ENCODE data around the gene HIBCH. TPM values are rescaled to one million over a fixed set of nuclear protein-coding genes. Genes with fewer than 3 reads are reported as not detected.

Gene HIBCH
- total and polyA plus RNA-seq, 2 experiments from 2014 or later, result 10.4 to 29.0 TPM

DNA sequence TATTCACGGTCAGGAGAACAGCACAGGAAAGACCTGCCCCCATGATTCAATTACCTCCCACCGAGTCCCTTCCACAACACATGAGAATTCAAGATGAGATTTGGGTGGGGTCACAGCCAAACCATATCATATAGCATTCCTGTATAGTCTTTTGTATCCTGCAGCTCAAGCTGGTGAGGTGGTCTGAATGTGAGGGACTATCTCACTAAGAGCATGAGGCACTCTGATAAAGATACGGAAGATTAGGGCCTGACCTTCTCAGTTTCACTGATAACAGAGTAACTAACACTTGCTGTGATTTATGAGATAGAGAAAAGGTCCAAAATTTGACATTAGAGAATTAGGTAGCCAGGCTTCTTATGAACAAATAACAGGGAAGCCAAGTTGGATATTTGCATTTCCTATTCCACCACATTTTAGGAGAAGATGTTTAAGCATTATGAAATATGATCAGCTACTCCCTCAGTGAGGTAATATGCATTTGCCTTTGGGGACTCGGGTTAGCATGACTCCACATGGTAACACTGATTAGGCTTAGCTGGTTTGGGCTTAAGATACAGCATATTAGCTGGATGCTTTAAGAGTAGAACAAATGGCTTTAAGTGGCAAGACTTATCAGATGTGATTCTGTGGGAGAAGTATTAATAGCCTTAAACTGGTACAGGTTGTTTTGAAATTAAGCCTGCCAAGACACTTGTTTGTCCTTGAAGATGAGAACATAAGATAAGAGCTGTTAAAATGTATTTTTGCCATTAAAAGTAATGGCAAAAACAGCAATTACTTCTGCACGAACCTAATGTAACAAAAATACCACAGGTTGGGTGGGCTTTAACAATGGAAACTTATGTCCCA is 150.2 kb downstream of the HIBCH start:
- TF ChIP-seq EZH2 (IDR thresholded peaks at IDR 0.05; ENCODE audit: insufficient read depth, poor library complexity, severe bottlenecking) (no peak), EZH2phosphoT487 (IDR thresholded peaks at IDR 0.05; ENCODE audit: insufficient read depth, low read depth) (no peak)
- no peaks in the 10 kb centered on the region for H4K20me1 ChIP-seq (ENCODE audit: insufficient read depth)
- in situ Hi-C loops (cut with MboI), result no loop called here
- H3K4me3 ChIP-seq, result no peak overlapping the region
- 38 to 44% methylated on average over 5 of the region's 5 CpGs for WGBS, 2 experiments (ENCODE audit: low coverage in 1 of 2, low lambda C conversion rate in 2 of 2, missing lambda C conversion rate in 2 of 2)
- no peaks in the 10 kb centered on the region for H3K27me3 ChIP-seq (replicated peaks; ENCODE audit: insufficient read depth)
- no peak overlapping the region for H3K9ac ChIP-seq
- H3K9me3 ChIP-seq (ENCODE audit: low read depth), result no peaks in the 10 kb centered on the region
- H2AFZ ChIP-seq, result no peak overlapping the region
- H3F3A ChIP-seq (ENCODE audit: insufficient read depth), result no peaks in the 10 kb centered on the region
- no peaks in the 10 kb centered on the region for H3K4me1 ChIP-seq (ENCODE audit: insufficient read depth)
- H3K4me2 ChIP-seq (ENCODE audit: unreplicated experiment), result no peak overlapping the region
- H3K9me2 ChIP-seq (ENCODE audit: insufficient read depth), result no peaks in the 10 kb centered on the region
- H3K36me3 ChIP-seq (ENCODE audit: low read depth), result no peaks in the 10 kb centered on the region
- no peak overlapping the region for H3K27ac ChIP-seq
- no peak for DNase-seq
- no peaks in the 10 kb centered on the region for H3K79me2 ChIP-seq (ENCODE audit: insufficient read depth)

DNA sequence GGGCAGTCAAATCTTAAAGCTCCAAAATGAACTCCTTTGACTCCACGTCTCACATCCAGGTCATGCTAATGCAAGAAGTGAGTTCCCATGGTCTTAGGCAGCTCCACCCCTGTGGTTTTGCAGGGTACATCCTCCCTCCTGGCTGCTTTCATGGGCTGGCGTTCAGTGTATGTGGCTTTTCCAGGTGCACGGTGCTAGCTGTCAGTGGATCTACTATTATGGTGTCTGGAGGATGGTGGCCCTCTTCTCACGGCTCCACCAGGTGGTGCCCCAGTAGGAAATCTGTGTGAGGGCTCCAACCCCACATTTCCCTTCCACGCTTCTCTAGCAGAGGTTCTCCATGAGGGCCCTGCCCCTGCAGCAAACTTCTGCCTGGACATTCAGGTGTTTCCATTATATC is 151.9 kb downstream of the HIBCH start:
- H3K27me3 ChIP-seq (replicated peaks; ENCODE audit: insufficient read depth), result no peaks in the 10 kb centered on the region
- H3K9me2 ChIP-seq (ENCODE audit: insufficient read depth), result no peaks in the 10 kb centered on the region
- H3K79me2 ChIP-seq (ENCODE audit: insufficient read depth), result no peaks in the 10 kb centered on the region
- no peak for DNase-seq
- in situ Hi-C loops (cut with MboI), result no loop called here
- no peaks in the 10 kb centered on the region for H3K9me3 ChIP-seq (ENCODE audit: low read depth)
- no peaks in the 10 kb centered on the region for H3K36me3 ChIP-seq (ENCODE audit: low read depth)
- no peaks in the 10 kb centered on the region for H3F3A ChIP-seq (ENCODE audit: insufficient read depth)
- TF ChIP-seq EZH2phosphoT487 (IDR thresholded peaks at IDR 0.05; ENCODE audit: insufficient read depth, low read depth), result no peak
- no peak for TF ChIP-seq EZH2 (IDR thresholded peaks at IDR 0.05; ENCODE audit: insufficient read depth, poor library complexity, severe bottlenecking)
- no peak overlapping the region for H3K4me3 ChIP-seq
- H3K27ac ChIP-seq, result no peak overlapping the region
- no peak overlapping the region for H3K9ac ChIP-seq
- H3K4me1 ChIP-seq (ENCODE audit: insufficient read depth), result no peaks in the 10 kb centered on the region
- H2AFZ ChIP-seq, result no peak overlapping the region
- H3K4me2 ChIP-seq (ENCODE audit: unreplicated experiment), result no peak overlapping the region
- H4K20me1 ChIP-seq (ENCODE audit: insufficient read depth), result no peaks in the 10 kb centered on the region
- 84 to 88% methylated on average over 5 of the region's 5 CpGs for WGBS, 2 experiments (ENCODE audit: low coverage in 1 of 2, low lambda C conversion rate in 2 of 2, missing lambda C conversion rate in 2 of 2)

DNA sequence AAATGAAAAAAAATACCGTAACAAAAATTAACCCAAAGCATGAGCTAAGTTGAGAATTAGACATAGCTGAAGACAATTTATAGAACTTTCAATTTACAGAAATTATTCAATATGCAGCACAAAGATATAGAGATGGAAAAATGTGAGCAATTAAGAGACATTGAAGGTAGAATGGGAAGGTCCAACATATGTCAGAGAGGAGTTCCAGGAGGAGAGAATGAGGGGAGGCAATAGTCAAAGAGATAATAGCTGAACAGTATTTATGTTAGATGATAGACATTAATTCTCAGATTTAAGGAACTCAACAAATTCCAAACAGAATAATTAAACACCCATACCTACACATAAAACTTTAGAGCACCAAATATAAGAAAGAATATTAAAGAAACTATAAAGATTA is 154.1 kb downstream of the HIBCH start:
- Histone ChIP-seq H3F3A (ENCODE audit: insufficient read depth) (no peaks in the 10 kb centered on the region), H3K9me3 (ENCODE audit: low read depth) (no peaks in the 10 kb centered on the region), H3K4me1 (ENCODE audit: insufficient read depth) (peaks cover 15% of the 10 kb centered on the region), H4K20me1 (ENCODE audit: insufficient read depth) (no peaks in the 10 kb centered on the region), H3K4me2 (ENCODE audit: unreplicated experiment) (no peak overlapping the region), H3K36me3 (ENCODE audit: low read depth) (no peaks in the 10 kb centered on the region), H3K9ac (no peak overlapping the region), H3K9me2 (ENCODE audit: insufficient read depth) (no peaks in the 10 kb centered on the region), H3K4me3 (no peak overlapping the region), H3K79me2 (ENCODE audit: insufficient read depth) (no peaks in the 10 kb centered on the region), H3K27me3 (replicated peaks; ENCODE audit: insufficient read depth) (no peaks in the 10 kb centered on the region), H2AFZ (no peak overlapping the region), H3K27ac (no peak overlapping the region)
- no peak for TF ChIP-seq EZH2phosphoT487 (IDR thresholded peaks at IDR 0.05; ENCODE audit: insufficient read depth, low read depth)
- no peak for TF ChIP-seq EZH2 (IDR thresholded peaks at IDR 0.05; ENCODE audit: insufficient read depth, poor library complexity, severe bottlenecking)
- in situ Hi-C loops (cut with MboI), result no loop called here
- 75 to 89% methylated on average over 1 of the region's 1 CpG for WGBS, 2 experiments (ENCODE audit: low coverage in 1 of 2, low lambda C conversion rate in 2 of 2, missing lambda C conversion rate in 2 of 2)
- DNase-seq, result no peak

DNA sequence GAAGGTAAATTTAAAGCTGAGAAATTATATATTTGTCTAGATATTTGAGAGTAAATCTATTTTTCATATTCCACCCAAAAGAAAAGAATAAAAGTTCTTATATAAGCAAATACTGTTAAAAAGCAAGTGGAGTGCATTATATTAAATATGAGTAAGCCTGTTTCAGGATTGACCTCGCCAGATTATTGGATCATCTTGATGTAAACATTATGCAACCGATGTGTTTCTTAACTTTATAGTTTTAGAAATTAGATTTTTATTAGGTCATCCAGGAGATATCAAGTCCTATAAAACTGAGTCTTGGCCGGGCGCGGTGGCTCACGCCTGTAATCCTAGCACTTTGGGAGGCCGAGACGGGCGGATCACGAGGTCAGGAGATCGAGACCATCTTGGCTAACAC is 156.8 kb downstream of the HIBCH start:
- H4K20me1 ChIP-seq (ENCODE audit: insufficient read depth), result no peaks in the 10 kb centered on the region
- H3K4me2 ChIP-seq (ENCODE audit: unreplicated experiment), result no peak overlapping the region
- no peak for DNase-seq
- 91 to 94% methylated on average over 11 of the region's 11 CpGs for WGBS, 2 experiments (ENCODE audit: low coverage in 1 of 2, low lambda C conversion rate in 2 of 2, missing lambda C conversion rate in 2 of 2)
- H3K36me3 ChIP-seq (ENCODE audit: low read depth), result no peaks in the 10 kb centered on the region
- H3K9me3 ChIP-seq (ENCODE audit: low read depth), result no peaks in the 10 kb centered on the region
- no peak overlapping the region for H3K4me3 ChIP-seq
- no peak for TF ChIP-seq EZH2 (IDR thresholded peaks at IDR 0.05; ENCODE audit: insufficient read depth, poor library complexity, severe bottlenecking)
- TF ChIP-seq EZH2phosphoT487 (IDR thresholded peaks at IDR 0.05; ENCODE audit: insufficient read depth, low read depth), result no peak
- peaks cover 9% of the 10 kb centered on the region for H3F3A ChIP-seq (ENCODE audit: insufficient read depth)
- H3K79me2 ChIP-seq (ENCODE audit: insufficient read depth), result no peaks in the 10 kb centered on the region
- peaks cover 29% of the 10 kb centered on the region for H3K4me1 ChIP-seq (ENCODE audit: insufficient read depth)
- H2AFZ ChIP-seq, result no peak overlapping the region
- in situ Hi-C loops (cut with MboI), result no loop called here
- H3K27me3 ChIP-seq (replicated peaks; ENCODE audit: insufficient read depth), result no peaks in the 10 kb centered on the region
- no peak overlapping the region for H3K9ac ChIP-seq
- no peak overlapping the region for H3K27ac ChIP-seq
- no peaks in the 10 kb centered on the region for H3K9me2 ChIP-seq (ENCODE audit: insufficient read depth)
